Gastroesophageal sphincter (tissue), 3 donors: Measurements from ENCODE around the gene PADI2.

Experiments
- CTCF ChIP-seq, 4 experiments: fragments of 200-600 bp in 2 of 4; fragments of 450-650 bp in 2 of 4; sonication (generic) in 1 of 4; IDR thresholded peaks; one replicate each; pipeline ENCODE4 v1.5.1; 2017 to 2019; ENCODE audit warnings: antibody characterized with exemption in 4 of 4, mild to moderate bottlenecking in 2 of 4, moderate library complexity in 2 of 4
- EP300 ChIP-seq: sonication (generic); formaldehyde crosslinking; IDR thresholded peaks from one replicate; pipeline ENCODE4 v1.6.1; 2017; ENCODE audit warnings: antibody characterized with exemption, mild to moderate bottlenecking
- POLR2A ChIP-seq, 2 donors: fragments of 450-650 bp; IDR thresholded peaks; one replicate each; pipeline ENCODE4 v1.6.1; 2017; ENCODE audit warnings: antibody characterized with exemption in 2 of 2, mild to moderate bottlenecking in 2 of 2, moderate library complexity in 1 of 2

DNA sequence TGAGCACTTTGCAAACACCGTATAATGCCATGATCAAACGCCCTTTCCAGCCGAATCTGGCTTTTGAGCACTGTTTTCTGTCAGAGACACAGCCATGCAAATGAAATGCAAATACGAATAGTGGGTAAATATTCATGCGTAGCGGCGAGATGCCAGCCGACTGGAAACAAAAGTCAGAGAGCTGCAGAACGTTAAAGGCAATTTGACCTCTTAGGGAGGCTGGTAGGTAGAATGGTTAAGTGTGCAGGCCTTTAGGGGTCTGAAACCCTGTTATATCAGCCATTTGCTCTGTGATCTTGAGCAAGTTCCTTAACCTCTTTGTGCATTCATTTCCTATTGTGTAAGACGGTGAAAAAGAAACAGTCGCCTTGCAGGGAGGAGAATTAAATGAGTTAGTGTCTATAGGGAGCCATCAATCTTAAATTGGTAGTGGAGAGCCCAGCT, 58.9 kb downstream of the PADI2 start:
- TF ChIP-seq POLR2A (IDR thresholded peaks at IDR 0.05) (no peak), EP300 (no peak), CTCF (IDR thresholded peaks at IDR 0.05) (no peak)
